Mesodermal cell (in vitro differentiated cells): Measurements from ENCODE around the gene KCNAB1.

Experiments used
- H3K27ac ChIP-seq: 2 replicates; pipeline ENCODE4 v1.7.0; 2013; ENCODE audit warnings: mild to moderate bottlenecking, low read depth, low read length, moderate library complexity; ENCODE audit not compliant: severe bottlenecking
- H3K36me3 ChIP-seq: 2 replicates; pipeline ENCODE4 v1.7.1; 2013; ENCODE audit warnings: mild to moderate bottlenecking, low read length, moderate library complexity; ENCODE audit not compliant: control insufficient read depth, insufficient read depth
- H3K4me1 ChIP-seq: one replicate; pipeline ENCODE4 v1.7.1; 2013; ENCODE audit warnings: mild to moderate bottlenecking, low read length; ENCODE audit not compliant: insufficient read depth, control insufficient read depth, poor library complexity, severe bottlenecking
- H3K4me3 ChIP-seq: 2 replicates; pipeline ENCODE4 v1.7.0; 2013; ENCODE audit warnings: low read length, control low read depth, mild to moderate bottlenecking; ENCODE audit not compliant: insufficient read depth, poor library complexity, severe bottlenecking; ENCODE audit errors: extremely low read depth
- H3K9me3 ChIP-seq: 2 replicates; pipeline ENCODE4 v1.7.1; 2013; ENCODE audit warnings: mild to moderate bottlenecking, low read length, moderate library complexity; ENCODE audit not compliant: control insufficient read depth
- WGBS, 2 experiments: methylation state at CpG; one replicate each; pipeline ENCODE4 v1.1.5; 2013; ENCODE audit warnings: missing lambda C conversion rate in 2 of 2; ENCODE audit not compliant: insufficient coverage in 2 of 2; 5-methylcytosine and 5-hydroxymethylcytosine counted together

KCNAB1 gene

DNA sequence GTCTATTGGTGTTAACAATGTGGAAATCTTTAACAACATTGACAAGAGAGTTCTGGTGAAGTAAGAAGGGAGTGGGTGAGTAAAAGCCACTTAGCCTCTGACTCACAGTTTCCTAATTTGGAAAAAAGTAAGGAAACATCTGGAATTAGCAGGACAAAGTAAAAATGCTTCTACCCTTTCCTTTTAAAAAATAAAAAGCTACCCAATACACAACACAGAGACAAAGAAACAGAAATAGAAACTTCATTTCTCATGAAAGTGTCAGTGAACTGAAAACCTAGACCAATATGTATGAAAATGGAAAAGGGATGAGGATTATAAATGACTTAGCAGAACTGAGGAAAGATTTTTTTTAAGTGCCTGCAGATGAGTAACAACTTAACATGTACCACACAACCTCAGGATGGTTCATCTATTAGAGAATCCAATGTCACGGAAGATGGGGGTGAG, 369.1 kb downstream of the KCNAB1 start:
- peak overlapping the region; percentile 78 for H3K27ac ChIP-seq
- 60% methylated on average over 1 of the region's 1 CpG; no CpG with 5 or more reads in 1 of the 2 experiments for WGBS, 2 experiments
- H3K36me3 ChIP-seq, result no peaks in the 10 kb centered on the region
- H3K4me1 ChIP-seq, result peaks cover 16% of the 10 kb centered on the region
- H3K9me3 ChIP-seq, result no peaks in the 10 kb centered on the region
- no peak overlapping the region for H3K4me3 ChIP-seq

DNA sequence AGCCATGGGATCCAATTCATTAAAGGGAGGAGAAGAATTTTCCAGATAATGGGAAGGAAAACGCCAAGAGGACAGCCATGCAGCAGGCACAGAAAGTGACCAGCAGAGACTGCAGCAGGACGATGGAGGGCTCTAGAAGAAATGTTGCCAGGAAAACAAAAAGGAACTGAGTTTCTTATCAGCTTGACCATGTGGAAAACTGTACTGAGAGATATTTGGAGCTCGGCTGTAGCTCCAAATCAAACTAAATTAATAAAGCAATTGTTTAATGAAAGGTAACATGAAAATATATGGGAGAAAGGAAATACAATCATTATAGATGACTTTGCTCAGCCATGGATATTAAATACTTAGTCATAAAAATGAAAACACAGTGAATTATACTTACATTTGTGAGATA, 370.8 kb downstream of the KCNAB1 start:
- Histone ChIP-seq H3K36me3 (no peaks in the 10 kb centered on the region), H3K4me1 (peaks cover 11% of the 10 kb centered on the region), H3K4me3 (no peak overlapping the region), H3K27ac (no peak overlapping the region), H3K9me3 (no peaks in the 10 kb centered on the region)
- 80 to 88% methylated on average over 1 to 2 of the region's 3 CpGs for WGBS, 2 experiments

DNA sequence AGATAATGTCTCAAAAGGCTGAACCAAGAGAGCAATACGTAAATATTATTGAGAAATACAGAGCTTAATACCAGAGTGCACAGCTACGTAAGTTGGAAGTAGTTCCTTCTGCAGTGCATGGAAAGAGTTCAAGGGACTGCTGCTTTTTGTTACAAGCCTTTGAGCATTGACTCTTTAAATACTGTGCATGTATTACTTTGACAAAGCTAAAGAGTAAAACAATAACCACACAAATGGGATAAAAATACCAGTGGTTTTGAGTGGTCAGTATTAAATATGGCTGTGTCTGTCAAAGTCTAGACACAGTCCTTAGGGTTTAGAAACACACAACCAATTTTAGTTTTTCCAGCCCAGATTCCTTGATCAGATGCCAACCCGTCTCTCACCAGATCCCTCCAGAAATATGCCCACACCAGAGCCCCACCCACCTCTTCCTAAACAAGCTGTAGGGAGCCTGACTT, 372.5 kb downstream of the KCNAB1 start:
- Histone ChIP-seq H3K9me3 (no peaks in the 10 kb centered on the region), H3K36me3 (no peaks in the 10 kb centered on the region), H3K27ac (no peak overlapping the region), H3K4me1 (peaks cover 11% of the 10 kb centered on the region), H3K4me3 (no peak overlapping the region)
- 93% methylated on average over 3 of the region's 3 CpGs for WGBS, 2 experiments

DNA sequence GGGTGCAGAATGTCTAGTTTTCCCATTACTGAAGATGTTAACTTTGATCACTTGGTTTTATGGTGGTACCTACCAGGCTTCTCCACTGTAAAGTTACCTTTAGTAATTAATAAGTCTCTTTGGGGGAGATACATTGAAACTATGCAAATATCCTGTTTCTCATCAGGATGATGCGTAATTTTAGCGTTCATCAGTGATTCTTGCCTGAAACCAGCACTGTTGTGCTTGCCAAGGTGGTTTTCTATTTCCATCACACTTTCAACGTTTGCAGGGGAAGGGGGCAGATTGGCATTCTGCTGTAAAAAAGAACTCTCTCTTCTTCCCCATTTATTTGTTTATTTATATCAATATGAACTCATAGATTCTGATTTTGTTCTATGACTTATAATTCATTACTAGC, 373.5 kb downstream of the KCNAB1 start:
- Histone ChIP-seq H3K27ac (no peak overlapping the region), H3K4me1 (peaks cover 5% of the 10 kb centered on the region), H3K4me3 (no peak overlapping the region), H3K9me3 (no peaks in the 10 kb centered on the region), H3K36me3 (no peaks in the 10 kb centered on the region)
- no CpG with 5 or more reads among the region's 3 CpGs for WGBS, 2 experiments

DNA sequence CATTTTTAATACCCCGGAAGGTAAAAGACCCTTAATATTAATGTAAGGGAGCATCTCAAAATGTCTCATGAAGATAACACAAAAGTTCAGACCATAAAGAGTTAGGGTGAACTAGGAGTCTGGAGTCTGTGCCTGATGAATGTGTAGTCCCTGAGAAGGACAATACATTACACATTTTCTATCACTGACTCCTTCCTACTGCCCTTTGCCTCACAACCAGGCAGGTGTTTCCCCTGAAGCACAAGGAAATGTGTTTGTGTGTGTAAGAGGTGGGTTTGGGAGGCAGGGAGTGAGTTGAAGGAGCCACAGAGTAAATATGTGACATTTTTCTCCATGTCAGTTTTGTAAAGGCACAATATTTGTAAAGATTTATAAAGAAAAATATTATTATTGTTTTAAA, 375.4 kb downstream of the KCNAB1 start:
- Histone ChIP-seq H3K27ac (no peak overlapping the region), H3K36me3 (no peaks in the 10 kb centered on the region), H3K4me1 (no peaks in the 10 kb centered on the region), H3K4me3 (no peak overlapping the region), H3K9me3 (no peaks in the 10 kb centered on the region)
- no CpG with 5 or more reads among the region's 1 CpG for WGBS, 2 experiments

DNA sequence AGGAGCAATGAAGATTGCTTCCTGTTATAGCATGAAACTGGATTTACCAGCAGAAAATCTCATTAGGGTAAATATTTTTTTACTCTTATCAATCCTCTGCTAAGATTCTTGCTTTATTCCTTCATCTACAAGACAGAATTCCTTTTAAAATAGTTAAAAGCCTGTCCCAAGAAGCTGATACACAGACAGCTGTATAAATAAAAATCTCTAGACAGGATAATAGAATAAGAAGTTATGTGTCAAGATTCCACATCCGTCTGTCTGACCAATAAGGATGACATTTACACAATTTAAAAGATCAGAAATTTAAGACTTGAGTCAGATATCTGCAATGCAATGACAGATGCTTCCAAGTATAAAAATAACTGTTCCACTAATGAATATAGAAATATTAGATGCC, 376.9 kb downstream of the KCNAB1 start:
- Histone ChIP-seq H3K4me3 (no peak overlapping the region), H3K36me3 (no peaks in the 10 kb centered on the region), H3K4me1 (no peaks in the 10 kb centered on the region), H3K9me3 (no peaks in the 10 kb centered on the region), H3K27ac (no peak overlapping the region)
- WGBS, 2 experiments, result no CpG with 5 or more reads among the region's 1 CpG

DNA sequence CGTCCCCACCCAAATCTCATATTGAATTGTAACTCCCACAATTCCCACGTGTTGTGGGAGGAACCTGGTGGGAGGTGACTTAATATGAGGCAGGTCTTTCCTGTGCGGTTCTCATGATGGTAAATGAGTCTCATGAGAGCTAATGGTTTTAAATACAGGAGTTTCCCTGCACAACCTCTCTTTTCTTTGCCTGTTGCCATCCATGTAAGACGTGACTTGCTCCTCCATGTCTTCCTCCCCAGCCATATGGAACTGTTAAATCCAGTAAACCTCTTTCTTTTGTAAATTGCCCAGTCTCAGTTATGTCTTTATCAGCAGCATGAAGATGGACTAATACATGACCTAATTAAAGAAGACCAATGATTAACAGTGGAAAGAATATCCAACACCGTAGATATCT, 377.9 kb downstream of the KCNAB1 start:
- H3K9me3 ChIP-seq, result no peaks in the 10 kb centered on the region
- 95 to 100% methylated on average over 1 to 2 of the region's 5 CpGs for WGBS, 2 experiments
- H3K27ac ChIP-seq, result no peak overlapping the region
- H3K4me3 ChIP-seq, result no peak overlapping the region
- H3K36me3 ChIP-seq, result no peaks in the 10 kb centered on the region
- H3K4me1 ChIP-seq, result no peaks in the 10 kb centered on the region

DNA sequence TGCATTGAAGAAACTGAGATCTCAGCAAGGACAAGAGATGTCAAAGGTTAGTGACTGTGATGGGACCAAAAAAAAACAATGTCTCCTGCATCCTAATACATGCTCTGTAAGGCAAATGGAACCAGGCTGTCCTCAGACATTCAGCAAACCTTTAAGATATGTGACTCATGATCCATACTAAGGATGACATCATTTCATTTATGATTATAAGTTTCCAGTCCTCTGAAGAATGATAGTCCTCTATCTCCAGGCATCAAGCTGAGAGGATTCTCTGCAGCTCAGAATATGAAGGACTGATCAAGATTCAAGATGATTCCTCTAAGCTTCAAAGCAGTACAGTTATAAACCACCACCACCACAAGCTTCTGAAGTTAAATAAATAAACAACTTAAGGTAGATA, 386.9 kb downstream of the KCNAB1 start:
- H3K4me3 ChIP-seq, result no peak overlapping the region
- H3K36me3 ChIP-seq, result no peaks in the 10 kb centered on the region
- H3K27ac ChIP-seq, result no peak overlapping the region
- H3K9me3 ChIP-seq, result peaks cover 3% of the 10 kb centered on the region
- H3K4me1 ChIP-seq, result no peaks in the 10 kb centered on the region

DNA sequence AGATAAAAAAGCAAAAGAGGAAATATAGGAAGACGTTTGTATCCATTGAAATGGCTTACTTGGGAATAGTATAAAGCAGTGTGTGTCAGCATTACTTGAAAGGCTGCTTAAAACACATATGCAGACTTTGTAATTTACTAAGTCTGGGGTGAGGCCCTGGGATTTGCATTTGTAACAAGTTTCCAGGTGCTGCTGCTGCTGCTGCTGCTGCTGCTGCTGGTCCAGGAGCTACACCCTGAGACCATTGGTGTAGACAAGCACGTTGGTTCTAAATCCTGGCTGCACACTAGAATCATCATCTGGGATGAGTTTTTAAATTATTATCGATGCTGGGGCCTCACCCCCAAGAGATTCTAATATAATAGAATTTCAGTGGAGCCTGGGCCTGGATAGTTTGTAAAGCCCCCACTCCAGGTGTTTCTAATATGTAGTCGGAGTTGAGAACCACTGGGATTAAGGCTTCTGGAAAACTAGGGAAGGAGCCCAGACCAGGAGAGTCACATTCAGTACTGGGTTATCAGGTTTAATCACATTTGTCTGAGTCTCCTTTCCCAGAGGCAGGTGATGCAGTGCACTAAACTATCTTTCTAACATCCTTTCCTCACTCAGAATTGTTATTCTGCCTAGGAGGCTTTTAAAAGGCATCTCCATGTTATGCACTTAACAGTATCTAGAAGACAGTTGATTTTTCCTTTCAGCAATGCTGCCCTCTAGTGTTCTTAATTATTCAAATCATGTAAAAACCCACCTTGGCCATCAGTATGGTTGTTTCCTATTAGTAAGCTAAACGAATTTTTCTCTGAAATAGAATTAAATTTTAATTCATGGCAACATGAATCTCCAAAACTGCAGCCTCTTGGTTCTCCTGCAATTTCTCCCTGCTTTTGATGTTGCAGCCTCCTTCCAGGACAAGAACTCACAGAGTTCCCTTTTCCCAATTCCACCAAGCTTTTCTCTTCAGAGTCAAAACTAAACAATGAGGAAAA, 389.1 kb downstream of the KCNAB1 start:
- H3K4me1 ChIP-seq, result no peaks in the 10 kb centered on the region
- 94 to 100% methylated on average over 2 to 4 of the region's 5 CpGs for WGBS, 2 experiments

DNA sequence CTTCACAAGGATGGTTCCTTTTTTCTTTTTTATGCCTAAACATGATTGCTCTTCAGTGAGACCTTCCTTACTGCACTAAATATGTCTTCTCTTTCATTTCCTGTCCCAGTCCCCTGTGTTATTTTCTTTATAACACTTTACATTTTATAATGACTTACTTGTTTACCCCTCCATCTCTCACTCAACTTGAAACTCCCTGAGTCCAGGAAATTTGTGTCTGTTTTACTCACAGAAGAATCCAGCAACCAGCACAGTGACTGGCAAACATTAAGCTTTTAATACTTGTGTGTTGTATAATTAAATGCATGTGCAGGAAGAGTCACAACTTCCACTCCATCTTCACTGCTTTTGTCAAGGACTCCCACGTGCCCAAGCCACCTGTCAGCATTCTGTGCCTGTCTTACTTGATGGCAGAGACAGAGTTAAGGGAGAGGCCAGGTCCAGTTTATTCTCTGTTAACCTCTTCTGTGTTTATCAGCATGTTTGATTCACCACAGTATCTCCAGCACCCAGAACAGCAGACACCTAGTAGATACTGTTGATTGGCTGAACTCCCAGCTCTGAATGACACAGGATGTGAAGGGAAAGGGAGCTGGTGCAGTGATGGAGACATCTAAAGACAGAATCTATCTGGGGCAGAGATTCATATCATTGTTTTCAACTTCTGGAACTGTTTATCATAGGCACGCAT, 391.8 kb downstream of the KCNAB1 start:
- H3K9me3 ChIP-seq, result no peaks in the 10 kb centered on the region
- H3K27ac ChIP-seq, result no peak overlapping the region
- H3K4me1 ChIP-seq, result no peaks in the 10 kb centered on the region
- H3K36me3 ChIP-seq, result no peaks in the 10 kb centered on the region
- H3K4me3 ChIP-seq, result no peak overlapping the region
- WGBS, 2 experiments, result 100% methylated on average over 1 of the region's 2 CpGs

More for the DNA sequence above, 389.1 kb downstream of the KCNAB1 start:
- Histone ChIP-seq H3K9me3 (no peaks in the 10 kb centered on the region), H3K4me3 (no peak overlapping the region), H3K27ac (no peak overlapping the region), H3K36me3 (no peaks in the 10 kb centered on the region)

DNA sequence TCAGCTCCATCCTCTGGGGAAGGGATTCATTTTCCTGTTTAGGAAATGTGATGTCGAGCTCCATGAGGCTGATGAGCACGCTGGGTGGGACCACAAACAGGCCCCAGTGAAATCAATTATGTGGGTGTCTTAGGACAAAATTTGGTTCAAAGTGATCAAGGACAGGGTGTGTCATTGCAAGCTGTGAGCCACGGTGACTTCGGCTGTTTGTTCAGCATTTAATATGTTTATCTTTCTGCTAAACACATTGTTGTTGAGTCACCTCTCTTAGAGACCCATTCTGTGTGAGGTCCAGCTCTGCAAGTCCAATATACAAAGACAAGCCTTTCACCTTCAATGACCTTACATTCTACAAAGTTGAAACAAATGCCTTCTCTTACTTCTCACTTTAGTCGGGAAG, 393.2 kb downstream of the KCNAB1 start:
- 81 to 83% methylated on average over 2 of the region's 5 CpGs for WGBS, 2 experiments
- Histone ChIP-seq H3K4me3 (no peak overlapping the region), H3K27ac (no peak overlapping the region), H3K4me1 (no peaks in the 10 kb centered on the region), H3K36me3 (no peaks in the 10 kb centered on the region), H3K9me3 (no peaks in the 10 kb centered on the region)
